Stomach (tissue), 9 donors: ENCODE measurements around the gene IVD. TPM values are rescaled to one million over a fixed set of nuclear protein-coding genes. Genes with fewer than 3 reads are reported as not detected.
"Not testable (repeated sequence)": the region's sequence is repeated elsewhere in the genome, so short reads cannot be mapped to it uniquely, and the experiment has no call there.

ENCODE experiments used
- DNase-seq, 2 donors: peaks; one replicate each; pipeline versions ENCODE4 v3.0.0 to v3.0.0-alpha.2; 2013 to 2019
- H3K27ac ChIP-seq, 5 donors: fragments of 200-600 bp in 4 of 5; sonication (generic) in 4 of 5; one replicate each; pipeline ENCODE4 v1.5.1; 2013 to 2019; ENCODE audit warnings: mild to moderate bottlenecking in 1 of 5, moderate library complexity in 1 of 5
- H3K27me3 ChIP-seq, 3 donors: fragments of 200-600 bp; sonication (generic); one replicate each; pipeline ENCODE4 v1.5.1; 2017 to 2019; ENCODE audit warnings: mixed run types in 1 of 3
- H3K36me3 ChIP-seq, 4 donors: fragments of 200-600 bp; sonication (generic); 1 replicate in 3 of 4; 2 replicates in 1 of 4; pipeline ENCODE4 v1.5.1; 2016 to 2019
- H3K4me1 ChIP-seq, 4 donors: fragments of 200-600 bp; sonication (generic); one replicate each; pipeline ENCODE4 v1.5.1; 2016 to 2019
- H3K4me3 ChIP-seq, 4 donors: fragments of 200-600 bp; sonication (generic) in 3 of 4; one replicate each; pipeline ENCODE4 v1.5.1; 2016 to 2019; ENCODE audit warnings: mild to moderate bottlenecking in 1 of 4
- H3K9me3 ChIP-seq, 4 donors: fragments of 200-600 bp; sonication (generic); one replicate each; pipeline ENCODE4 v1.5.1; 2016 to 2019
- CTCF ChIP-seq, 7 experiments: fragments of 450-650 bp in 4 of 7; fragments of 200-600 bp in 3 of 7; sonication (generic) in 3 of 7; IDR thresholded peaks; one replicate each; pipeline ENCODE4 v1.5.1; 2016 to 2019; ENCODE audit warnings: antibody characterized with exemption in 7 of 7, control low read depth in 2 of 7, mild to moderate bottlenecking in 1 of 7
- EP300 ChIP-seq: sonication (generic); formaldehyde crosslinking; IDR thresholded peaks from one replicate; pipeline ENCODE4 v1.6.1; 2017; ENCODE audit warnings: antibody characterized with exemption
- POLR2A ChIP-seq, 4 donors: fragments of 450-650 bp; IDR thresholded peaks; one replicate each; pipeline ENCODE4 v1.6.1; 2016; ENCODE audit warnings: antibody characterized with exemption in 4 of 4, control low read depth in 2 of 4, mild to moderate bottlenecking in 1 of 4, moderate library complexity in 1 of 4
- POLR2AphosphoS5 ChIP-seq, 3 donors: sonication (generic); formaldehyde crosslinking; IDR thresholded peaks; one replicate each; pipeline ENCODE4 v1.6.1; 2016; ENCODE audit warnings: antibody characterized with exemption in 3 of 3
- WGBS, 5 donors: extraction: QIAGEN DNeasy Blood & Tissue Kit in 3 of 5; methylation state at CpG; one replicate each; pipeline versions ENCODE4 v1.1.5 to v1.1.7; 2013 to 2018; 5-methylcytosine and 5-hydroxymethylcytosine counted together
- intact Hi-C: fragments of 100-400 bp; cut with DNase I; formaldehyde crosslinking; loops from one replicate; pipeline ENCODE4 v1.15.1; 2023; ENCODE audit warnings: low total_unique reads
- polyA plus RNA-seq, 3 donors: library from polyadenylated mRNA; stranded (reverse); fragments of 200-250 nt; gene quantifications; one replicate each; pipeline ENCODE4 v1.2.3, GENCODE V29; 2013
- total RNA-seq, 5 donors: library from RNA; depleted of rRNA; stranded (reverse); fragments of >200 nt; gene quantifications; one replicate each; pipeline versions ENCODE4 v1.1.0 to v1.2.3, GENCODE V29; 2014 to 2016
- donor health status: healthy with polysubstance abuse.
- donor health status: Bipolar disorder and iron deficiency.
- donor health status: healthy.

Gene IVD
- total and polyA plus RNA-seq, 8 donors: 26.7 to 78.1 (median 45.3) TPM

DNA sequence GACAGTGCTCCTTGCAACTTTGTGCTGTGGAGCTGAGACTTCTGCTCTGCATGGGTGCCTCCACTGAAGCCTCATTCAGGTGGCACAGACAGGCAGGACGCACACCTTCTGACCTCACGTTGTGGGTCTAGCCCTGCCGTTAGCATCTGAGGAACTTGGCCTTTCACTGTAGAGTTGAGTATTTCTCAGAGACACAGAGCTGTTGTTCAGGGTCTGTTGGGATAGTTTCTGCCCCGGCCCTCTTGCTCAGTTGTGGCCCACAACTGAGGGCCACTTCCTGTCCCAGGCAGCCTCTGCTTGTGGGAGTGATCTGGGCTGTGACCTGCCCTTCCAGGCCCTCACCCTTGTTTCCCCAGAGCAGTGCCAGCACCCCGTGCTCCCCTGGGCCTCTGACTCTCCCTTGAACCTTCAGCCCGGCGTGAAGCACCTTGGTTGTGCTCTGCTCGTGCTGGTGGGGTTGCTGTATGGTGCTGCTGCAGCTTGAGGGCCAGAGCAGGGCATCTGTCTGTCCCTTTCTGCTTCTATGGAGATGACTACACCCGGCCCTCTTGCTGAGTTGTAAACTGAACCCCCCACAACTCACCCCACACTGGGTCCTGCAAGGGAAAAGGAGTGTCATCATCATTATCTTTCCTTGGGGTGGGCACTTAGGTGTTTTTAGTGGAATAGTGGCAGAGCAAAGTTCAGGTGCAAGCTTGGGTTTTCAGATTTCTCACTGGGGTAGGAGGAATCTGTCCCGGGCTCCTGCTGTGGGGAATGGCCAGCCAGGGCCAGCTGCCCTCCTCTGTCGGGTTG, 46.9 kb downstream of the IVD start:
- TF ChIP-seq EP300 (no peak), POLR2AphosphoS5 (IDR thresholded peaks at IDR 0.05) (no peak), POLR2A (IDR thresholded peaks at IDR 0.05) (no peak), CTCF (IDR thresholded peaks at IDR 0.05) (no peak)
- WGBS, 5 donors: 52 to 70% (median 66%) methylated on average over 10 to 11 of the region's 11 CpGs
- H3K36me3 ChIP-seq: no peaks in the 10 kb centered on the region
- no peaks in the 10 kb centered on the region for H3K9me3 ChIP-seq
- intact Hi-C loops: no loop called here
- no peak overlapping the region for H3K27ac ChIP-seq
- peaks cover 29 to 71% (median 58%) of the 10 kb centered on the region in 4 donors for H3K4me1 ChIP-seq
- DNase-seq: no peak
- H3K27me3 ChIP-seq: no peaks in the 10 kb centered on the region
- H3K4me3 ChIP-seq: no peak overlapping the region

- H3K27me3 ChIP-seq, H3K36me3 ChIP-seq, H3K27ac ChIP-seq, H3K9me3 ChIP-seq, DNase-seq, H3K4me3 ChIP-seq, intact Hi-C loops: not testable (repeated sequence)
- peaks cover 29 to 70% (median 58%) of the 10 kb centered on the region in 4 donors for H3K4me1 ChIP-seq
- WGBS, 5 donors: 52 to 68% (median 59%) methylated on average over 2 to 3 of the region's 3 CpGs
These were observed 48.3 kb downstream of the IVD start for GRCh38 chr15:40453941-40454340.

- intact Hi-C loops: no loop called here
- Histone ChIP-seq H3K27ac (no peak overlapping the region), H3K4me3 (no peak overlapping the region), H3K4me1 (peaks cover 29 to 66% (median 56%) of the 10 kb centered on the region in 4 donors), H3K36me3 (peaks cover 16 to 20% (median 18%) of the 10 kb centered on the region in 4 donors), H3K9me3 (no peaks in the 10 kb centered on the region), H3K27me3 (no peaks in the 10 kb centered on the region)
- TF ChIP-seq EP300 (no peak), POLR2AphosphoS5 (IDR thresholded peaks at IDR 0.05) (no peak), CTCF (IDR thresholded peaks at IDR 0.05) (no peak)
- DNase-seq: no peak
- 53 to 74% (median 72%) methylated on average over 8 to 9 of the region's 9 CpGs for WGBS, 5 donors
These were observed 49.4 kb downstream of the IVD start for GRCh38 chr15:40454904-40455391.

DNA sequence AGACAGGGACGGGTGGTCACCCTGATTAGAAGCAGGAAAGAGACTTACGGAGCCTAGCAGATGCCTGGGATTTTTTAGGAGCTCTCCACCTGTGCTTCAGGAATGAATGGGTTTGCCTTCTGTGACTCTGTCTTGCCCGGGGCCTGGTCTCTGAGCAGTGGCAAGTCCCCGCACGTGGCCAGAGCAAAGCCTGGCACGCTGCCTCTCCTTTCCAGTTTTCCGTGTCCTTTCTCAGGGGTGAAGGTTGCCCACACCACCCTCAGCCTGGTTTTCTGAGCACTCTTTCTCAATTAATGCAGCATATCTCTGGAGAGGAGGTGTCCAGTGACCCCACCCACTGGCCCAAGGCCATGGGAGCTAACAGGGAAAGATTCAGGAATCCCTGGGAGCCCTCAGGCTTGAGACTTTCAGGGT, 50.7 kb downstream of the IVD start:
- intact Hi-C loops: no loop called here
- H3K27ac ChIP-seq: no peak overlapping the region
- DNase-seq: peak in 1 of 2 donors; percentile 60
- H3K36me3 ChIP-seq: peaks cover 18 to 32% (median 31%) of the 10 kb centered on the region in 4 donors
- TF ChIP-seq EP300 (no peak), POLR2AphosphoS5 (IDR thresholded peaks at IDR 0.05) (no peak), CTCF (IDR thresholded peaks at IDR 0.05) (no peak), POLR2A (IDR thresholded peaks at IDR 0.05) (no peak)
- no peaks in the 10 kb centered on the region for H3K9me3 ChIP-seq
- H3K27me3 ChIP-seq: no peaks in the 10 kb centered on the region
- no peak overlapping the region for H3K4me3 ChIP-seq
- 25 to 52% (median 43%) methylated on average over 7 of the region's 7 CpGs for WGBS, 5 donors
- H3K4me1 ChIP-seq: peaks cover 29 to 55% (median 53%) of the 10 kb centered on the region in 4 donors

GRCh38 chr15:40456738-40457137, 51.1 kb downstream of the IVD start:
- peaks cover 29 to 51% (median 49%) of the 10 kb centered on the region in 4 donors for H3K4me1 ChIP-seq
- H3K27me3 ChIP-seq: no peaks in the 10 kb centered on the region
- peaks cover 18 to 36% (median 35%) of the 10 kb centered on the region in 4 donors for H3K36me3 ChIP-seq
- intact Hi-C loops: no loop called here
- no peaks in the 10 kb centered on the region for H3K9me3 ChIP-seq
- 48 to 65% (median 57%) methylated on average over 4 of the region's 4 CpGs for WGBS, 5 donors
- H3K4me3 ChIP-seq: no peak overlapping the region
- DNase-seq: no peak
- TF ChIP-seq CTCF (IDR thresholded peaks at IDR 0.05): no peak
- TF ChIP-seq POLR2A (IDR thresholded peaks at IDR 0.05): no peak
- TF ChIP-seq EP300: no peak
- TF ChIP-seq POLR2AphosphoS5 (IDR thresholded peaks at IDR 0.05): no peak
- H3K27ac ChIP-seq: no peak overlapping the region
